Measurements from ENCODE around the gene AGBL3. TPM values are rescaled to one million over a fixed set of nuclear protein-coding genes. Genes with fewer than 3 reads are reported as not detected.

The AGBL3 gene
- total RNA-seq, 2 donors from 2014 or later = 0.67 to 1.9 TPM

DNA sequence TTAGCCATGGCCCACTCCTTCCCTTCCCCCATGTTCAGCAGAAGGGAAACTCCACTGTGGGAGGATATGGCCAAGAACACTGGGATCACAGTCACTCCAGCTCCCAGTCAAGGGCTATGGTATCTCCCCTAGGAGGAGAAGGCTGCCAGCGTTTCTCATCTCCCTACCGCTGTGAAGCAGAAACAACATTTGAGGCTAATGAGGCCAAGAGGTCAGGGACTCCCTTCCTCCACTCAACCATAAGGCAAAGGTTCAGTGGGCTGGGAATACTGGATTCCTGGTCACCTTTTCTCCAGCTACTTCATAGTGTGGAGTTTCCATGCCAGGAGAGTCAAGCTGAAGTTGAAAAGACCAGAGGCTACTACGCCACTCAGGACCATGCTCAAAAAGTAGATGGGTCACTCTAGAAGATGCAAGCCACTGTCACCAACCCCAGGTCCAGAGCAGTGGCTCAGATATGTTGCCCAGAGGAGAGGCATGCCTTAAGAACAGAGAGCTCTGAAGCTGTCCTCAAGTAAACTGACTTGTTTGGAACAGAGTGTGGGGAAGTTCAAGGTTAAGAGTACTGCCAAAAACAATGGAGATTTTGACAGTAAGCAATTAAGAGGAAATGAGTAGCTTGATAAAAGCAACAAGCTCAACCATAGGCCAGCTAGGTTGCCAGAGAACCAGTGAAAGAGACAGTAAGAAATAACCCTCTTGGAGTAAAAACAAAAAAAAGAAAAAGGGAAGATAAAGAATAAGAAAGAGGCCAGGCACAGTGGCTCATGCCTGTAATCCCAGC lies 157.8 kb downstream of the AGBL3 start:
- Histone ChIP-seq H3K27ac (no peak overlapping the region), H3K27me3 (no peaks in the 10 kb centered on the region), H3K4me1 (peaks cover 0 to 21% of the 10 kb centered on the region in 2 donors), H3K4me3 (no peak overlapping the region), H3K9me3 (no peaks in the 10 kb centered on the region), H3K36me3 (no peaks in the 10 kb centered on the region)
- TF ChIP-seq, protein P1, sequence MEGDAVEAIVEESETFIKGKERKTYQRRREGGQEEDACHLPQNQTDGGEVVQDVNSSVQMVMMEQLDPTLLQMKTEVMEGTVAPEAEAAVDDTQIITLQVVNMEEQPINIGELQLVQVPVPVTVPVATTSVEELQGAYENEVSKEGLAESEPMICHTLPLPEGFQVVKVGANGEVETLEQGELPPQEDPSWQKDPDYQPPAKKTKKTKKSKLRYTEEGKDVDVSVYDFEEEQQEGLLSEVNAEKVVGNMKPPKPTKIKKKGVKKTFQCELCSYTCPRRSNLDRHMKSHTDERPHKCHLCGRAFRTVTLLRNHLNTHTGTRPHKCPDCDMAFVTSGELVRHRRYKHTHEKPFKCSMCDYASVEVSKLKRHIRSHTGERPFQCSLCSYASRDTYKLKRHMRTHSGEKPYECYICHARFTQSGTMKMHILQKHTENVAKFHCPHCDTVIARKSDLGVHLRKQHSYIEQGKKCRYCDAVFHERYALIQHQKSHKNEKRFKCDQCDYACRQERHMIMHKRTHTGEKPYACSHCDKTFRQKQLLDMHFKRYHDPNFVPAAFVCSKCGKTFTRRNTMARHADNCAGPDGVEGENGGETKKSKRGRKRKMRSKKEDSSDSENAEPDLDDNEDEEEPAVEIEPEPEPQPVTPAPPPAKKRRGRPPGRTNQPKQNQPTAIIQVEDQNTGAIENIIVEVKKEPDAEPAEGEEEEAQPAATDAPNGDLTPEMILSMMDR (IDR thresholded peaks at IDR 0.05) = no peak
- no peak for DNase-seq (ENCODE audit: low spot score)

DNA sequence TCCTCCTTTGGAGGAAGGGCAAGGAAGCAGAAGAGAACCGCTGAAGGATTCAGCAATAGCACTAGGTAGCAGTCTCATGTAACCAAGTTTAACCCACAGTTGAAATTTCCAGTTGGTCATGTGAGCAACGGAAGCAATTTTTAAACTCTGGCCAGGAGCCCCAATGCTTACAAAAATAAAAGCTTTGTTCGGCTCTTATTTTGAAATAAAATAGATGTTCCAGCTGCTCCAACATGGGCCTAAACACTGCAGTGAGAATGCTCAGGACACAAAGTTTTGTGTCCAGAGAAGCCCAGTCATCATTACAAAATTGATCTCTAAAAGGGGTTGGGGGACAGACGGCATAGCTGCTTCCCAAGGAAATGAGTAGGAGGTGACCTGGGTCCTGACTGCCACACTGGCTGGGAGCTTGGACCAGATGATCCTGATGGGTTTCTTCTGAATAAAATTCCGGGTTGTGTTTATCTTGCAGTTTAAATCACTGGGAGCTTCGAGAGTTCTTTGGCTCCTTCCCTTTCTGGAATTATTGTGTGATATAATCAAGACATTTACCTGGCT lies 161.1 kb downstream of the AGBL3 start:
- TF ChIP-seq, protein P1 (IDR thresholded peaks at IDR 0.05) = no peak
- H3K27ac ChIP-seq = peak overlapping the region; percentile 87 to 92
- DNase-seq (ENCODE audit: low spot score) = no peak
- H3K9me3 ChIP-seq = no peaks in the 10 kb centered on the region
- H3K27me3 ChIP-seq = no peaks in the 10 kb centered on the region
- H3K4me3 ChIP-seq = peak overlapping the region; percentile 38 to 53
- peaks cover 0 to 43% of the 10 kb centered on the region in 2 donors for H3K4me1 ChIP-seq
- H3K36me3 ChIP-seq = no peaks in the 10 kb centered on the region

DNA sequence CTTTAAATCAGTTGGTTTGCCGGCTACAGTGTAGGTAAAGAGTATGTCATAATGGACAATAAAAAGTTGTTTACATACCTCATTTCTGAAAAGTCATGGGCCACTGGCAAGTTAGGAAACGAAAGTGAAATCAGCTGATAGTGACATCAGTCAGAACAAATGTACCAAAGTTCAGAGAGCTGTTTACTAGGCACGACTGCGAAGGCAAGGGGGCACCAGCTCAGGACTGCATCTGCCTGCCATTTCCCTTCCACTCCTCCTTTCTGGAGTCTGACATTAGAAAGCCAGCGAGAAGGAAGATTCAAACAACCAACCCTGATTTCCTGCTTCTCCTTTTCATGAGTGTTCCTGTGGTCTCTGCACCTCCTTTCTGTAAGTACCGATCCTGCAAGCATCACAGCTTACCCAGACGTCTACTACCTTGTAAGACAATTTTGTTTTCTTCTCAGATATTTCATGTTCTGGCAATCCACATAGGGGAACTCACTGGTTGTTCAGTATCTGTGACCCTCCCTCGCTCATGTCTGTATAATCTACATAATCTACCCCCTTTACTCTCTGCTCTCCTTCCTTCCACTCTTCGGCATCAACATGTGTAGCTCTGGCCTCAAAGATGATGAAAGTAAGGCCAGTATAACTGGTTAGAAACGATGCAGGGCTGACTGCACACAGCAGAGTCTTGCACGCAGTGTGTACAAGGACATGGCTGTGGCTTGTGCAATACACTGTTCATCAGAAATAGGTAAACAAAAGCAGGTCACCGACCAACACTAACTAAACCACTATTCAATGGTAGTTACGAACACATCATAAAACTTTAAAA lies 161.8 kb downstream of the AGBL3 start, which contains the start of gene TMEM140:
TMEM140 (plus strand) TSS at position 174 of the 823 bp plus-strand sequence. CDS start 16,370 bp downstream, outside the sequence.
- Histone ChIP-seq H3K4me3 (peak within 1 kb of the TSS; percentile 38 to 53), H3K4me1 (peaks cover 0 to 43% of the 10 kb centered on the region in 2 donors), H3K27ac (peak within 1 kb of the TSS; percentile 87 to 92), H3K27me3 (no peaks in the 10 kb centered on the region), H3K9me3 (no peaks in the 10 kb centered on the region), H3K36me3 (no peaks in the 10 kb centered on the region)
- TF ChIP-seq, protein P1 (IDR thresholded peaks at IDR 0.05) = no peak
- no peak for DNase-seq (ENCODE audit: low spot score)

DNA sequence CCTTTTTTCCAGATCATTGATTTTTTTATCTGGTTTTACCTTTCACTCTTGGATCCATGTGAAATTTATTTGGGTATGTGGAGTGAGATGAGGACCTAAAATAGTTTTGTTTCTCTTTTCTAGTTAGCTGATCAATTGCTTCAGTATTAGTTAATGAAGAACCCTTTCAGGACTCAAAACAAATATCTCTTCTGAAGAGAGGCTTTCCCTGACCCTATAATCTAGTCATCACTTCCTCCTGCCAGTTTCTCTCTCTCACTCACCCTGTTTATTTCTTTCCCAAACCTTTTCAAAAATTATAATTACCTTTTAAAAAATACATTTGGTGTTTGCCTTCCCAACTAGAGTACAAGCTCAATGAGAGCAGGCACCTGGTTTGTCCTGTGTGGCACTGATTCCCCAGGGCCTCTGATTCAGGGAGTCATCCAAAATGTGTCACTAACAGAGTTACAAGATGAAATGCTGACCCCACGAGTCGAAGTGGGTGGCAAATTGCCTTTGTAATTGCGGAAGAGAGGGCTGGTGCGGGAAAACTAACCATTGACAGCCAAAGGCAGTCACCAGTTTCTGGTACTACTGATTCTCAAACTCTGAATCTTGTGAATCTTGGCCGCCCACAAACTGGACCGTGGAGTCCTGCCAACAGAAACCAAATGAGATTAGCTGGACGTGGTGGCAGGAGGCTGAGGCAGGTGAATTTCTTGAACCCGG lies 163.9 kb downstream of the AGBL3 start:
- no peak for DNase-seq (ENCODE audit: low spot score)
- Histone ChIP-seq H3K27ac (peak overlapping the region; percentile 87 to 92), H3K9me3 (no peaks in the 10 kb centered on the region), H3K4me3 (peak overlapping the region in 1 of 2 donors; percentile 53), H3K27me3 (no peaks in the 10 kb centered on the region), H3K4me1 (peaks cover 0 to 38% of the 10 kb centered on the region in 2 donors), H3K36me3 (no peaks in the 10 kb centered on the region)
- TF ChIP-seq, protein P1 (IDR thresholded peaks at IDR 0.05) = no peak

- no peaks in the 10 kb centered on the region for H3K27me3 ChIP-seq
- no peak for DNase-seq (ENCODE audit: low spot score)
- no peaks in the 10 kb centered on the region for H3K36me3 ChIP-seq
- peaks cover 0 to 9% of the 10 kb centered on the region in 2 donors for H3K9me3 ChIP-seq
- no peak overlapping the region for H3K4me3 ChIP-seq
- TF ChIP-seq, protein P1 (IDR thresholded peaks at IDR 0.05) = no peak
- H3K4me1 ChIP-seq = peaks cover 0 to 38% of the 10 kb centered on the region in 2 donors
- peak overlapping the region; percentile 87 to 92 for H3K27ac ChIP-seq
These were observed 164.8 kb downstream of the AGBL3 start for GRCh38 chr7:135151132-135151531.

All from right atrium auricular region (tissue), 2 donors.